K562 (cell line): Measurements from ENCODE around the gene ARL11. TPM values are rescaled to one million over a fixed set of nuclear protein-coding genes. Genes with fewer than 3 reads are reported as not detected.

Experiments used
- ATAC-seq: fragments of 200-7000 bp; cut with Tn5 transposase; 3 replicates; pipeline ENCODE4 v1.9.1; 2020; ENCODE audit warnings: moderate library complexity
- BruUV-seq: library from RNA; stranded (reverse); fragments of 400-500 nt; replicated peaks from 2 replicates; lab custom pipeline; 2021; lab: Mats Ljungman, UMichigan
- CTCF ChIA-PET: fragments of 300-600 bp; formaldehyde crosslinking; extraction: SDS; loops from one replicate; lab custom pipeline; 2021; ENCODE audit warnings: low intra/inter-chr PET ratio; lab: Yijun Ruan, JAX
- POLR2A ChIA-PET: fragments of 300-600, 350-650 bp; sonication (Branson Sonifier 250); formaldehyde crosslinking; extraction: SDS; loops from one replicate; lab custom pipeline; 2021; ENCODE audit warnings: antibody characterized with exemption, inconsistent platforms; lab: Yijun Ruan, JAX
- DNase-seq, 4 experiments: peaks; one replicate each; pipeline versions ENCODE4 v3.0.0 to v3.0.0-alpha.2; 2011 to 2018; ENCODE audit warnings: low spot score in 3 of 4, mixed read lengths in 3 of 4; ENCODE audit errors: extremely low read depth in 1 of 4
- FAIRE-seq: peaks from 2 replicates; lab custom pipeline; 2011; peaks lifted over from hg19 to GRCh38; lab: Jason Lieb, UNC
- H2AFZ ChIP-seq: 2 replicates; pipeline ENCODE4 v1.6.0; 2011; ENCODE audit warnings: low read depth, low read length, control low read depth, inconsistent platforms
- H3K27ac ChIP-seq: fragments of 200-600 bp; 3 replicates; pipeline ENCODE4 v1.8.0; 2011; ENCODE audit warnings: low read depth, mild to moderate bottlenecking, control low read depth, inconsistent platforms, low read length, moderate library complexity, mixed read lengths; ENCODE audit errors: extremely low read depth
- H3K27me3 ChIP-seq, 2 experiments: fragments of 300-600 bp in 1 of 2; 2 replicates in 1 of 2; 3 replicates in 1 of 2; pipeline versions ENCODE4 v1.6.0 to v1.8.0; 2011; ENCODE audit warnings: inconsistent platforms in 2 of 2, low read length in 2 of 2, mild to moderate bottlenecking in 1 of 2, mixed read lengths in 1 of 2, moderate library complexity in 1 of 2; ENCODE audit not compliant: control insufficient read depth in 2 of 2, insufficient read depth in 2 of 2
- H3K36me3 ChIP-seq: fragments of 300-600 bp; 3 replicates; pipeline ENCODE4 v1.8.0; 2011; ENCODE audit warnings: mild to moderate bottlenecking, low read length, inconsistent platforms; ENCODE audit not compliant: control insufficient read depth, insufficient read depth
- H3K4me1 ChIP-seq, 2 experiments: fragments of 200-600 bp in 1 of 2; replicated peaks in 1 of 2; 2 replicates in 1 of 2; 3 replicates in 1 of 2; pipeline versions ENCODE4 v1.5.1 to v1.8.0; 2011; ENCODE audit warnings: inconsistent platforms in 2 of 2, low read length in 2 of 2, mild to moderate bottlenecking in 1 of 2, mixed read lengths in 1 of 2, moderate library complexity in 1 of 2; ENCODE audit not compliant: control insufficient read depth in 2 of 2, insufficient read depth in 2 of 2
- H3K4me2 ChIP-seq: 2 replicates; pipeline ENCODE4 v1.6.1; 2011; ENCODE audit warnings: low read length, control low read depth, inconsistent platforms, mixed read lengths; ENCODE audit not compliant: insufficient read depth
- H3K4me3 ChIP-seq: fragments of 200-600 bp; sonication (generic), shearing (Covaris generic); 2 replicates; pipeline ENCODE4 v1.5.1; 2016; ENCODE audit warnings: control low read depth, inconsistent platforms
- H3K79me2 ChIP-seq: fragments of 200-600 bp; 3 replicates; pipeline ENCODE4 v1.8.0; 2011; ENCODE audit warnings: low read length, inconsistent platforms; ENCODE audit not compliant: control insufficient read depth, insufficient read depth
- H3K9ac ChIP-seq, 2 experiments: 2 replicates each; pipeline versions ENCODE4 v1.6.0 to v1.6.1; 2011; ENCODE audit warnings: low read depth in 2 of 2, low read length in 2 of 2, control low read depth in 1 of 2, inconsistent platforms in 1 of 2, mild to moderate bottlenecking in 1 of 2, mixed read lengths in 1 of 2; ENCODE audit not compliant: insufficient read depth in 1 of 2
- H3K9me1 ChIP-seq: one replicate; pipeline ENCODE4 v1.6.0; 2011; ENCODE audit warnings: inconsistent platforms, mild to moderate bottlenecking, low read length, moderate library complexity; ENCODE audit not compliant: control insufficient read depth, insufficient read depth
- H3K9me3 ChIP-seq: replicated peaks from 2 replicates; pipeline ENCODE4 v1.5.1; 2011; ENCODE audit warnings: low read depth, low read length, inconsistent platforms; ENCODE audit not compliant: control insufficient read depth, insufficient read depth
- H4K20me1 ChIP-seq: replicated peaks from 2 replicates; pipeline ENCODE4 v1.6.1; 2011; ENCODE audit warnings: low read length, inconsistent platforms, mixed read lengths; ENCODE audit not compliant: control insufficient read depth, insufficient read depth
- GABPA ChIP-seq: fragments of 200-800 bp; sonication (Bioruptor generic); conservative IDR thresholded peaks from 2 replicates; pipeline ENCODE4 v1.6.1; 2016; ENCODE audit warnings: low read depth, missing genetic modification characterization, missing compliant biosample characterization
- HMG20A ChIP-seq: fragments of 450-650 bp; formaldehyde crosslinking; conservative IDR thresholded peaks from 2 replicates; pipeline ENCODE4 v1.4.0; 2020; ENCODE audit warnings: mild to moderate bottlenecking, mixed read lengths
- KLF13 ChIP-seq: fragments of 450-650 bp; IDR thresholded peaks from 2 replicates; pipeline ENCODE4 v1.6.1; 2016; ENCODE audit warnings: missing genetic modification characterization, low read depth, mild to moderate bottlenecking, missing compliant biosample characterization, moderate library complexity, borderline replicate concordance
- KLF6 ChIP-seq: fragments of 250-450 bp; sonication (Bioruptor Pico); IDR thresholded peaks from 2 replicates; pipeline ENCODE4 v1.4.0; 2020; ENCODE audit warnings: mild to moderate bottlenecking, moderate library complexity, borderline replicate concordance
- MCM5 ChIP-seq: fragments of 450-650 bp; IDR thresholded peaks from 2 replicates; pipeline ENCODE4 v1.6.1; 2016; ENCODE audit warnings: low read depth
- NBN ChIP-seq: fragments of 450-650 bp; IDR thresholded peaks from 2 replicates; pipeline ENCODE4 v1.6.1; 2016; ENCODE audit warnings: low read depth, mild to moderate bottlenecking
- NONO ChIP-seq, 2 experiments: fragments of 200-400 bp in 1 of 2; fragments of 450-650 bp in 1 of 2; formaldehyde crosslinking in 1 of 2; IDR thresholded peaks; 2 replicates each; pipeline ENCODE4 v1.6.1; 2017; ENCODE audit warnings: low read depth in 2 of 2, mild to moderate bottlenecking in 2 of 2, moderate library complexity in 2 of 2, low read length in 1 of 2
- PPARD ChIP-seq: fragments of 250-450 bp; sonication (Bioruptor Pico); IDR thresholded peaks from 2 replicates; pipeline ENCODE4 v1.8.0; 2022; ENCODE audit warnings: inconsistent platforms, mild to moderate bottlenecking, moderate library complexity
- SFPQ ChIP-seq: fragments of 200-400 bp; formaldehyde crosslinking; IDR thresholded peaks from 2 replicates; pipeline ENCODE4 v1.6.1; 2017; ENCODE audit warnings: mild to moderate bottlenecking, low read depth, low read length, moderate library complexity
- SOX6 ChIP-seq: fragments of 450-650 bp; IDR thresholded peaks from 2 replicates; pipeline ENCODE4 v1.6.1; 2014; ENCODE audit warnings: mild to moderate bottlenecking
- STAT5A ChIP-seq: IDR thresholded peaks from 2 replicates; pipeline ENCODE4 v1.6.1; 2012; ENCODE audit warnings: low read length, inconsistent platforms, borderline replicate concordance
- U2AF1 ChIP-seq: fragments of 200-400 bp; formaldehyde crosslinking; optimal IDR thresholded peaks from 2 replicates; pipeline ENCODE3; 2017; ENCODE audit warnings: mild to moderate bottlenecking, low read depth, low read length, moderate library complexity
- YY1 ChIP-seq, 3 experiments: IDR thresholded peaks; 2 replicates each; pipeline ENCODE4 v1.6.1; 2011; ENCODE audit warnings: low read length in 2 of 3, mild to moderate bottlenecking in 2 of 3, moderate library complexity in 2 of 3, borderline replicate concordance in 1 of 3, control low read depth in 1 of 3, low read depth in 1 of 3; ENCODE audit not compliant: insufficient read depth in 3 of 3, insufficient replicate concordance in 2 of 3, control insufficient read depth in 1 of 3, insufficient read length in 1 of 3; ENCODE audit errors: extremely low read depth in 1 of 3
- ZBTB12 ChIP-seq: fragments of 250-450 bp; sonication (Bioruptor Pico); IDR thresholded peaks from 2 replicates; pipeline ENCODE4 v1.4.0; 2020
- ZBTB8A ChIP-seq: fragments of 450-650 bp; IDR thresholded peaks from 2 replicates; pipeline ENCODE4 v1.6.1; 2018; ENCODE audit warnings: mild to moderate bottlenecking, moderate library complexity; ENCODE audit not compliant: partially characterized antibody
- ZFP1 ChIP-seq: fragments of 450-650 bp; formaldehyde crosslinking; IDR thresholded peaks from 2 replicates; pipeline ENCODE4 v1.4.0; 2020; ENCODE audit warnings: mild to moderate bottlenecking, mixed read lengths
- ZNF436 ChIP-seq: fragments of 250-450, 450-650 bp; sonication (Bioruptor Pico); formaldehyde crosslinking; IDR thresholded peaks from 2 replicates; pipeline ENCODE4 v1.7.0; 2020; ENCODE audit warnings: mild to moderate bottlenecking
- ZNF561 ChIP-seq: fragments of 450-650 bp; formaldehyde crosslinking; conservative IDR thresholded peaks from 2 replicates; pipeline ENCODE4 v1.4.0; 2020; ENCODE audit warnings: mild to moderate bottlenecking, moderate library complexity
- WGBS: fragments of 100-300 bp; shearing (Covaris generic); methylation state at CpG from one replicate; pipeline ENCODE4 v1.1.6; 2016; ENCODE audit warnings: low coverage, mixed read lengths; ENCODE audit not compliant: insufficient coverage; ENCODE audit errors: missing lambda C conversion rate; 5-methylcytosine and 5-hydroxymethylcytosine counted together
- in situ Hi-C: fragments of 300-500 bp; cut with MboI; formaldehyde crosslinking; loops from 4 replicates; pipeline ENCODE4 v1.15.0; 2018; ENCODE audit warnings: inconsistent platforms, mixed read lengths
- intact Hi-C: fragments of 100-400 bp; cut with micrococcal nuclease; formaldehyde crosslinking; loops from 2 replicates; pipeline ENCODE4 v1.14.2; 2022
- polyA plus RNA-seq, 8 experiments: library from polyadenylated mRNA; depleted of rRNA in 4 of 8; stranded (reverse) in 5 of 8; unstranded in 3 of 8; fragments of >200 nt; fragmentation: Nextera tagmentation in 2 of 8; fragmentation: Illumina TruSeq in 1 of 8; extraction: Ambion mirVana in 2 of 8; extraction: Trizol in 1 of 8; gene quantifications; 2 replicates each; pipeline versions ENCODE4 v1.2.1 to v1.2.3, GENCODE V29; 2011 to 2014; ENCODE audit warnings: inconsistent platforms in 1 of 8, missing spikeins in 1 of 8
- total RNA-seq, 7 experiments: library from RNA; depleted of rRNA in 6 of 7; stranded (reverse); fragments of >200 nt in 6 of 7; fragmentation: Illumina TruSeq in 2 of 7; extraction: Trizol in 2 of 7; gene quantifications; 2 replicates each; pipeline versions ENCODE4 v1.2.1 to v1.2.3, GENCODE V29; 2011 to 2021; ENCODE audit warnings: low replicate concordance in 1 of 7

ARL11 gene
- total and polyA plus RNA-seq, 9 of the 15 experiments (the other 6 are each of a cell fraction or from before 2014, with no cell fraction given), result 0.18 to 0.87 (median 0.45) TPM

DNA sequence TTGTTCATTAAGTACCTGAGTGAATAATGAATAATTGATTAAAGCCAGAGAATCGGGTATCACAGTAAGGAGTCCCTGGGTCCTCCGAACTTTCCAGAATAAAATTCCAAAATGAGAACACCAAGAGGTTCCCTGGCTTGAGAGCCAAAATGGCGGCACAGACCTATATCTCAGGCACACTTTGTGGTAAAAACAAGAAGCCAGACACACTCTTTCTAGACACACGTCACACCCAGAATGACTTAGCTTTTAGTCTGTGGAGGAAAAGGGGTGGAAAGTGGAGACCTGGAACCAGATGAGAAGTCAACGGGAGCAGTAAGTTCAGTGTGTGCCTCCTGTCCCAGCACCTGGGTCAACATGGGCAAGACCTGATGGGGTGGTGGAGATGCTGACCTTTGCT is 8.4 kb downstream of the ARL11 start (continued):
- TF ChIP-seq ZNF561 (no peak), NONO (IDR thresholded peaks at IDR 0.05; ENCODE audit: low read depth in 2 of 2, low read length in 1 of 2) (no peak), ZBTB12 (CRISPR knock-in tag) (no peak), PPARD (CRISPR knock-in tag) (no peak), YY1 (IDR thresholded peaks at IDR 0.05; ENCODE audit: borderline replicate concordance in 1 of 3, control insufficient read depth in 1 of 3, extremely low read depth in 1 of 3, insufficient read depth in 3 of 3, insufficient read length in 1 of 3, insufficient replicate concordance in 2 of 3, low read depth in 1 of 3, low read length in 2 of 3) (peak in 1 of 3 experiments; percentile 73)

- BruUV-seq, result no TSS peak
- Histone ChIP-seq H3K4me1 (peaks cover 9 to 20% of the 10 kb centered on the region in 2 experiments; a peak in 3 of 5 replicates), H2AFZ (no peak overlapping the region), H3K9ac (no peak overlapping the region), H3K9me3 (no peaks in the 10 kb centered on the region), H3K4me2 (no peak overlapping the region), H3K27me3 (no peaks in the 10 kb centered on the region), H3K79me2 (no peaks in the 10 kb centered on the region), H3K4me3 (no peak overlapping the region), H3K36me3 (no peaks in the 10 kb centered on the region), H3K9me1 (no peaks in the 10 kb centered on the region), H4K20me1 (no peaks in the 10 kb centered on the region), H3K27ac (no peak overlapping the region)
- 75% methylated on average over 3 of the region's 4 CpGs for WGBS
- ChIA-PET CTCF (no interaction called here), POLR2A (interaction anchor here (0.5 kb wide), 1 partner anchor 298 kb away, joined by 4 read pairs; no protein-coding TSS in a partner anchor)
- in situ Hi-C loops (no loop called here), intact Hi-C loops (no loop called here)
- ATAC-seq (no peak), DNase-seq (no peak), FAIRE-seq (no peak)
- no peak for TF ChIP-seq SFPQ
- TF ChIP-seq STAT5A, result no peak
- no peak for TF ChIP-seq NBN
- TF ChIP-seq KLF13 (tag), result no peak
- no peak for TF ChIP-seq ZFP1 (CRISPR knock-in tag)
- TF ChIP-seq U2AF1, result no peak
- TF ChIP-seq SOX6, result no peak
- TF ChIP-seq HMG20A, result no peak
- TF ChIP-seq GABPA (tag), result no peak
- no peak for TF ChIP-seq KLF6 (CRISPR knock-in tag)
- TF ChIP-seq ZNF436 (CRISPR knock-in tag), result no peak
- TF ChIP-seq MCM5, result no peak
- no peak for TF ChIP-seq ZBTB8A
Measured at GRCh38 chr13:49638030-49638743, 9.9 kb downstream of the ARL11 start.
